Measurements from ENCODE around the gene GLYAT.

The GLYAT gene, protein sequence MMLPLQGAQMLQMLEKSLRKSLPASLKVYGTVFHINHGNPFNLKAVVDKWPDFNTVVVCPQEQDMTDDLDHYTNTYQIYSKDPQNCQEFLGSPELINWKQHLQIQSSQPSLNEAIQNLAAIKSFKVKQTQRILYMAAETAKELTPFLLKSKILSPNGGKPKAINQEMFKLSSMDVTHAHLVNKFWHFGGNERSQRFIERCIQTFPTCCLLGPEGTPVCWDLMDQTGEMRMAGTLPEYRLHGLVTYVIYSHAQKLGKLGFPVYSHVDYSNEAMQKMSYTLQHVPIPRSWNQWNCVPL

DNA sequence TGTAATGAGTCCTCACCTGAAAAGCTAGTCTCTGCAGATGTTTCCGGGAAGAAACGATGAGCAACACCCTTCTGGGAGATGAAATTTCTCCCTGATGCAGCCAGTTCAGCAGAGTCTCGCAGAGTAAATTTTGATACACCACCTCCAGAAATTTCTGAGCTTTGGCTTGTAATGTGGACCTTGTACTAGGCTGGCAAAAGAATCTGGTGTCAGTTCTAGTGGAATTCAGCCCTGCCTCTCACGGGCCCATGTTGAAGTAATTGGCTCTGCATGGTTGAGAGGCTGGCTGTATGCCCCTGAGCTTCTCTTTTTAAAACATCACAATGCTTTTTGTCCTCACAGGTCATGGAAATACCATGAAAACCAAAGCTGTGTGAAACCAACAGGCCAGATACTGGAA lies at the start of gene GLYAT:
GLYAT (minus strand) TSS at position 125 of the 400 bp plus-strand sequence. CDS start 7,447 bp downstream, outside the sequence.
- DNase-seq (ENCODE audit: low read depth): no peak

DNA sequence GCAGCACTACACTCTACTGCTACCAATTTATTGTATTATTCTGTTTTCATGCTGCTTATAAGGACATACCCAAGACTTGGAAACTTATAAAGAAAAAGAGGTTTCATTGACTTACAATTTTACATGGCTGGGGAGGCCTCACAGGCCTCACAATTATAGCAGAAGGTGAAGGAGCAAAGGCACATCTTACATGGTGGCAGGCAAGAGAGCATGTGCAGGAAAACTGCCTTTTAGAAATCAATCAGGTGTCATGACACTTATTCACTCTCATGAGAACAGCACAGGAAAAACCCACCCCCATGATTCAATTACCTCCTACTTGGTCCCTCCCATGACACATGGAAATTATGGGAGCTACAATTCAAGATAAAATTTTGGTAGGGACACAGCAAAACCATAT lies 49.6 kb upstream of the GLYAT start:
- no peak for DNase-seq (ENCODE audit: low read depth)

DNA sequence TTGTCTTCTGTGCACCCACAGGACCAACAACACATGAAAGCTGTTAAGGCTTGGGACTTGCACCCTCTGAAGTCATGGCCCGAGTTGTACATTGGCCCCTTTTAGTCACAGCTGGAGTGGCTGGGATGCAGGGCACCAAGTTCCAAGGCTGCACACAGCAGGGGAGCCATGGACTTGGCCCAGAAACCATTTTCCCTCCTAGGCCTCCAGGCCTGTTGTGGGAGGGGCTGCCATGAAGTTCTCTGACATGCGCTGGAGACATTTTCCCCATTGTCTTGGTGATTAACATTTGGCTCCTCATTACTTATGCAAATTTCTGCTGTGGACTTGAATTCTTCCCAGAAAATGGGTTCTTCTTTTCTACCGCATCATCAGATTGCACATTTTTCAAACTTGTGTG lies 48.8 kb upstream of the GLYAT start:
- DNase-seq (ENCODE audit: low read depth): no peak

DNA sequence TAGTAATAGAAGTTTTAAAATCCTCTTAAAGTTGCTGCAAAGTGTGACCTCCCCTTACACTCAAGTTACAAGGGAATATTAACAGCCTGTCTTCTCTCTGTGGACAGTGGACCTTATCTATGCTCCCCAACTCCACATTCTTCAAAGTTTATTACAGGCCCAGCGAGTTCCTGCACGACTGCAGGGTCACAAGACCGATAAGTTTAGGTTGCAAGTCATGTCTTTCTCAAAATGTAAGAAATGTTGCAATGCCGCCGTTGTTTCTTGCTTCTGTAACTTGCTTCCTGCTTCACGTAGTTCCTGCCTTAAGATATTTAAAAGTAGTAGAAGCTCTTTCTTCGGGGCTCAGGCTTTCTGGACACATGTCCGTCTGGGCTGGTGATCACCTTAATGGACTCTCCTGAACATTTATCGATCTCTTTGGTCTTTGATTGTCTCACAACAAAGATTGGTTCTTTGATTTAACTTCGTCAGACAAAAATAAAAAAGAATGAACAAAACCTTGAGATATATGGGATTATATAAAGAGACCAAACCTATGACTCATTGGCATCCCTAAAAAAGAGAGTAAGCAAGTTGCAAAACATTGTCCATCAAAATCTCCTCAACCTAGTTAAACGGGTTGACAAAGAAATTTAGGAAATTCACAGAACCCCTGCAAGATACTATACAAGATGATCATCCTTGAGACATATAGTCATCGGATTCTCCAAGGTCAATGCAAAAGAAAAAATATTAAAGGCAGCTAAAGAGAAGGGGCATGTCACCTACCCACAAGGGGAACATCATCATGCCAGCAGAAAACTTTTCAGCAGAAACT lies 45.4 kb upstream of the GLYAT start:
- DNase-seq (ENCODE audit: low read depth): no peak

DNA sequence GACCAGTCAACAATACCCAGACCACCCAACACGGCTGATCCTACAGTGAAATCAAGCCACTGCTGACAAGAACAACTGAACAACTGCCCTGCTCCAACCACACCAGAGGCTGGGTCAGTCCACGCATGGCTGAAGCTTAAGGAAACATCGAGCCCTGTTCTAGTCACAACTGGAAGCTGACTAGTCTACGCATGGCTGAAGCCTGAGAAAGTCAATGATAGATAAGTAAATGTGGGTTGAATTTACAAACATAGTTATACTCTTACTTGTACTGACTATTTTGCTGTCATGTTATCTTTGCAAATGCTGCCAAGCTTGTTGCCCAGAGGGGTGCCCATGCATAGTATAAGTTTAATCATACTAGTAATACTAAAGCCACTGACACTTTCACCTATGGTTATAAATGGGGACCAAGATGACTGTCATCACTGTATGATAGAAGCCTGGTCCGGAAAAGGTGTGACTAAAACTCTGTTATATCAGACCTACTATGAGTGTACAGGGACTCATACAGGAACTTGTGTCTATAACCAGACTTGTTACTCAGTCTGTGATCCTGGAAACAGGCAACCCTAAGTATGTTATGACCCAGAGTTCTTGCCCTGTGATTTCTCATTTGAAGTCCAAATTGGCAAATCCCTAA lies 43.4 kb upstream of the GLYAT start:
- DNase-seq (ENCODE audit: low read depth): no peak

DNA sequence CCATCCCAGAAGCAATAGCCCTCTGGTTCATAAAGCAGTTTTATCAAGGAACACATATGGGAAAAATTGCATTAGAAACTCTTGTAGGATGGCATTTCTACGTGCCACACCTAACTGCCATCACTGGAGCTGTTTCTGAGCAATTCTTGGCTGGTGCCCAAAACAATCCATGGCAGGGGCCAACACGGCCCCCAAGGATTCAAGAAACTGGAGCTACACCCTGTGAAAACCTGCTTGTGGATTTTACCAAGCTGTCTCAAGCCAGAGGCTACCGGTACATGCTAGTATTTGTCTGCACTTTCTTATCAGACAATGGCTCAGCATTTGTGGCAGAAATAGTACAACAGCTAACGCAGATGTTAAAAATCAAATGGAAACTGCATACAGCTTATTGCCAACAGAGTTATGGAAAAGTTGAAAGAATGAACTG lies 42.4 kb upstream of the GLYAT start:
- DNase-seq (ENCODE audit: low read depth): no peak

DNA sequence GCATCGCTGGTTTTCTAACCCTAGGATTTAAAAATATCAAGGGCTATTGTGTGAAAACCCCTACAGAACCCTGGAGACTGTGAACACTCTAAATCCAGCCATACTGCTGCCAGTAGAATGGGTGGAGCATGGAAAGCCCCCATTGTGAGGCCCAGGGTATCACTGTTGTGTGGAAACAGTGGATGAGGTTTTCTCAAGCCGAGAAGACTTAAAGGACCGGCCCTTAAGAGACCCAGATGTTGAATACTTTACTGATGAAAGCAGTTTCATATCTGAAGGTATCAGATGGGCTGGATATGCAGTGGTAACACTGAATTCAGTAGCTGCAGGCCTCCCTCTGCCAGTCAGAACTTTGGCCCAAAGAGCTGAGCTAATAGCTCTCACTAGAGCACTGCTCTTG lies 41.6 kb upstream of the GLYAT start:
- DNase-seq (ENCODE audit: low read depth): no peak

DNA sequence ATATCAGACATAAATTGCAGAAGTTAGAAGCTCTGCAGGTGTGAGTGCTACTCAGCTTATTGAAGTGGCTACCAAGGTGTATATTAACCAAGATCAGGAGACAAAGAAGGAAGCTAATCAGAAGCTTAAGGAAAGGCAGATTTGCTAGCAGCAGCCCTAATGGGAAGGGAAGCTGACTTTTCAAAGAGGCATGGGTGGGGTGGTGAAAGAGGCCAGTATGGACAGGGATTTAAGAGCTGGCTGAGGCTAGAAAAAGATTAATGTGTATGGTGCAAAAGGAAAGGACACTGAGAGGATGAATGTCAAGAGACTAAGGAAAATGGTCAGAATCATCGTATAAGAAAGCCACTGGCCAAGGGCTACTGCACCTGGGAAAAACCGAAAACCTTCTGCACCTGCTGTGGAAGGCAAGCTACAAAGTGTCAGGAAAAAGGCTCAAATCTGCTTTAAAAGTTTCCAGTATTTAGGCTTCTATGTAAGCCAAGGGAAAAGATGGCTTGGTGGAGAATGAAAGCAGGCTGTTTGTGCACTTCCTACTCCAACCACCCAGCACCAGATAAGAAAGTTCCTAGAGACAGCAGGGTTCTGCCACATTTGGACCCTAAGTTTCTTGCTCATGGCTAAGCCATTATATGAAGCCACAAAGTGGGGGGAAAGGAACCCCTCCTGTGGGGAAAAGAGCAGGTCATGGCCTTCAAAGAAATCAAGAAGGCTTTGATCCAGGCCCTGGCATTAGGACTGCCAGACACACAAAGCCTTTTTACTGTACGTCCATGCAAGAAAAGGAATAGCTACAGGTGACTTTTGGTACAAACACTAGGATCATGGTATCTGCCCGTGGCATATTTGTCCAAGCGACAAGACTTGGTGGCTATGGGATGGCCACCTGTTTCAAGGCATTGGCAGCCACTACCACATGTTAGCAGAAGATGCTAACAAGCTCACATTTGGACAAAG lies 40.9 kb upstream of the GLYAT start:
- no peak for DNase-seq (ENCODE audit: low read depth)

DNA sequence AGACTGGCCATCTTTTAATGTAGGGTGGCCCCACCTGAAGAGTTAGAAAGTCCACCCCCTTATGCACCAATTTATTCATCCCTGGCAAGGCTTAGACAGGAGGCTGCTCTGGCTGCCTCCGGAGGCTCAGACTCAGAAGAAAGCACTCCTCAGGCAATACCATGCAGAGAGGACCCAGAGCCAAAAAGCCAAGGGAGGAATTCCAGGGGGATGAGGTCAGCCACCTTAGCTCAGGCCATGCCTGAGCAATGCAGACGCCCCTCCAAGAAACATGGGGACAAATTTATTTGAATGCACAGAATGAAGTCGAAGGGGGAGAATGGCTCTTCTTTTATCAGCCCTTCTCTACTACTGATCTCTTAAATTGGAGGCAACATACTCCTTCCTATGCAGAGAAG lies 39.7 kb upstream of the GLYAT start:
- no peak for DNase-seq (ENCODE audit: low read depth)

DNA sequence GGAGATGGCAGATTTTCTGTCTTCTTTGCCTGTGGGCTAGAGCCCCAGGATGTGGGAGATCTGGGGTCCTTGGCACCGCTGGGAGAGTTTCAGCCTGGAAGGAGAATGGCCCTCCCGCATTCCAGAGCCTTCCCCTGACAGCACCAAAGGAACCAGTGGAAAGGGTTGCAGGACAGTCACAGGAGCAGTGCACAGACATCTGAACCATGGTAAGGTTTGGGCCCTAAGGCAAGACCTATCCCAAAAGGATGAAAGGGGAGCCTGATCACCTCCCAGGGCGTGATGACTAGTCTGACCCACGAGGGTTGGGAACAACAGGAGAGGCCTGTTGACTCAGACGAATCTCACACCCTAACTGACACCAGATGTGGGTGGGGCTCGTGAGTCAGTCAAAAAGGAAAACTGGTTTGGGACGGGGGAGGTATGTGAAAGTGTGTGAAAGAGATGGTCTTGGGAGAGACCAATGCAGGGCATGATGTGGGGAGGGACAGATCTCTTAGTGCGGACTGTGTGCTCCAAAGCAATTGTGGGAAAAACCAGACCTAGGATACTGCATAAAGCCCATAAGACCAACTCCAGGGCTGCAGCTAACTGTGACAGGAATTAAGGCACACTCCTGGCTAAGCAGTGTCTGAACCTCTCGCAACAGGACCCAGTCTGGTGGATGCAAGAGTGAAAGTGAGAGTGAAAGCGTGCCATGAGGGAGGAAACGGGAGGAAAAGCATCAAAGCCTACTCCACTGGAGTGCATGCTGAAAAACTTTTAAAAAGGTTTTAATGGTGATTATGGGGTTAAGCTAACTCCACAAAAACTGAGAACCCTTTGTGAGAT lies 39.1 kb upstream of the GLYAT start:
- no peak for DNase-seq (ENCODE audit: low read depth)

DNA sequence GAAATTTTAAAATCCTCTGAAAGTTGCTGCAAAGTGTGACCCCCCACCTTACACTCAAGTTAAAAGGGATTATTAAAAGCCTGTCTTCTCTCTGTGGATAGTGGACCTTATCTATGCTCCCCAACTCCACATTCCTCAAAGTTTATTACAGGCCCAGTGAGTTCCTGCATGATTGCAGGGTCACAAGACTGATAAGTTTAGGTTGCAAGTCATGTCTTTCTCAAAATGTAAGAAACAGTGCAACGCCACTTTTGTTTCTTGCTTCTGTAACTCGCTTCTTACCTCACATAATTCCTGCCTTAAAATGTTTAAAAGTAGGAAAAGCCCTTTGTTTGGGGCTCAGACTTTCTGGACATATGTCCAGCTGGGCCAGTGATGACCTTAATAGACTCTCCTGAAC lies 38.4 kb upstream of the GLYAT start:
- no peak for DNase-seq (ENCODE audit: low read depth)

DNA sequence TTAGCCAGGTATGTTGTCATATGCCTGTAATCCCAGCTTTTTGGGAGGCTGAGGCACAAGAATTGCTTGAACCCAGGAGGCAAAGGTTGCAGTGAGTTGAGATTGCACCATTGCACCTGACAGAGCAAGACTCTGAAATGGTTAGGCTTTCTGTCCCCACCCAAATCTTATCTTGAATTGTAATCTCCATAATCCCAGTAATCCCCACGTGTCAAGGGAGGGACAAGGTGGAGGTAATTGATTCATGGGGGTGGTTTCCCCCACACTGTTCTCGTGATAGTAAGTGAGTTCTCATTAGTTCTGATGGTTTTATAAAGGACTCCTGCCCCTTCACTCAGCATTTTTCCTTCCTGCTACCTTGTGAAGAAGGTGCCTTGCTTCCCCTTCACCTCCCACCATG lies 37.6 kb upstream of the GLYAT start:
- no peak for DNase-seq (ENCODE audit: low read depth)

DNA sequence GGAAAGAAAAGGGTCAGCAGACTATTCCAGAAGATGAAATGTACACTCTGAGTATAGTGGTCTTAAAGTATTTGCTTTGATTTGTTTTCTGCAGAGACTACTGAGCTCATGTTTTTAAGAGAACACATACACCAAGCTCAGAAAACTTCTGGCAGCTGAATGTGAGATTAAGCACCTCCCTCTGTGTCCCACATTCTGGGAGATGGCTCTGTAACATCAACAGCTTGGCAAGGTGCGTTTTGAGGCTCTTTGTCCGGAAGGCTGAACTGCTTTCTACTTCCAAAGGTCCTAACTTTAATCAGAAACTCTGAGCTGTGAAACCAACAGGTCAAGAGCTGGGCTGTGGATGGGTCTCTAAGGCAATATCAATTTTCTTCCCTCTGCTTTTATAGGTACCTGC lies 36.4 kb upstream of the GLYAT start:
- DNase-seq (ENCODE audit: low read depth): no peak

DNA sequence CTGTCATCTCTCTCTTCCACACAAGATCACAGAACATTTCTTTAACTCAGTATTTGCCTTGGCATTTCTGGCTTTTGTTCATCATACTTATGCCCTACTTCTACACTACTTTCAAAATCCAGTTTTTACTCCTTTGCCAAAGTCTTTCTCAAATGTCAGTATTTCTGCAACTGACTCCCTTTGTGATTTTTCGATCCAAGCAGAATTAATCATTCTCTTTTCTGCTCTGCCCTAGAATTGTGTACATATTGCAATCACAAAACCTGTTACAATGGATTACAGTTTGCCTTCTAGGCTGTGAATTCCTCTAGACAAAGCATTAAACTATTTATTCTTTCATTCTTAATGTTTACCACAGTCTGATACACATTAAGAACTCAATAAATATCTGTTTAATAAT lies 33.3 kb upstream of the GLYAT start:
- no peak for DNase-seq (ENCODE audit: low read depth)

DNA sequence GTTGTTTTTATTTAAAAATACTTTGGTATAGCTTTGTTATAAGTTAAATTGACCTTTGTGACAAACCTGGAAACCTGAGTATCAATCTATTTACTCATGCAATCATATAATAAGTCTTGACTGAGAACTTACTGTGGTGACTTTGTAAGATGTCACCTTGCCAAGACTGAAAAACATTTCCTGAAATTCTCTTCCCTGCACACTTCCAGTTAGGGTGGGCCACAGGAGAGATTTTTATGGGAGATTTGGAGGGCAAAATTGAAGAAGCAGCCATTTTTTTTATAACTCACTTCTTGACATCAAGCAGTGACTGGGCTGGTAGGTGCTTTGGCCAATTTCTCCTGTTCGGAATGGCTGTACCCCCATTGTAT lies 31.4 kb upstream of the GLYAT start:
- DNase-seq (ENCODE audit: low read depth): no peak

DNA sequence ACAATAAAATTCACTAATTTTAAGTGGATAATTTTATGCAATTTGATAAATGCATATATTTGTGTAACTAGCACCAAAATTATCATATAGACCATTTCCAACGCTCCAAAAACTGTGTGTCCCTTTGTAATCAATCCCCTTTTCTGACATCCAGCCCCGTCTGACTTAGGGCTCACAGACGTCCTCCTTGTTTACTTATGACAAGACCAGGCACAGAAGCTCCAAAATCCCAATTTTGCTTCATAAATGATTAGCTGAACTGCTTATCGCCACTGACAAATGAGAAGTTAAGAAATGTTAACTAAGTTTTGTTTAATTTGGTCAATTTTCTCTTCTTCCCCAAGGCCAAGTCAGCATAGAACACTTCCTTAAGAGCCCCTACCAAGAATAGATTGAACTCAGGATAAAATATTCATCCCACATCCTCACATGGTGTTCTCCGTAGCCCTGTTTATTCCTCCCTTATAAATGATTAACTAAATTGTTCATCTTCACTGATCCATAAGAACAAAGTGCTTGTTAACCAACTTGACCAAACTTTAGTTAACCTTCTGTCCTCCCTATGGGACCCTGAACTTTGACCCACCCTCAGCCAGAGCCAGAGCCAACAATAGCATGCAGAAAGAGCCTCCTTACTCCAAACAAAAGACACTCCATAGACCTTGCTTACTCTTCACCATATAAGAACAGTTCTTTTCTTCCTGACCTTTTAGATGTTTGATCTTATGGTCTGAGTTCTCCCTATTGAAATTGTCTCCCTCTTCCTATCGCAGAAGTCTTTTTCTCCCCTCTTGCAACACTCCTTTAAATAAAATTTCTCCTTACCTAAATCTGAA lies 30.8 kb upstream of the GLYAT start:
- no peak for DNase-seq (ENCODE audit: low read depth)

DNA sequence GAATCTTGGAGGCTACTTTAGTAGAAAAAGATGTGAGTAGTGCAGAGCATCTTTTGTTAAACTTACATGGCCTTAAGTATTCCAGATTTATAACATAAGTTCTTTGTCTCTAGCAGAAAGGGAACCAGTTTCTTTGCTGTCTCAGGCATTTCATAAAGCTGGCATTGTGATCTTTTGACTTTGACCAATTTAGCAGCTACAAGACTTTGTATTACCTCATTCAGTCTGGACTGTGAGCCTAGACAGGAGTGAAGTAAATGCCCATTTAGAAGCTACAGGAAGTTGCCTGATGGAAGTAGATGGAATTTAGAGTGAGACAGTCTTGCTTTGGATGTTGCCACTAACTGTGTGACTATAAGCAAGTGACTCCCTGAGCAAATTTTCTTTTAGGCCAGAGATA lies 25.7 kb upstream of the GLYAT start:
- no peak for DNase-seq (ENCODE audit: low read depth)

DNA sequence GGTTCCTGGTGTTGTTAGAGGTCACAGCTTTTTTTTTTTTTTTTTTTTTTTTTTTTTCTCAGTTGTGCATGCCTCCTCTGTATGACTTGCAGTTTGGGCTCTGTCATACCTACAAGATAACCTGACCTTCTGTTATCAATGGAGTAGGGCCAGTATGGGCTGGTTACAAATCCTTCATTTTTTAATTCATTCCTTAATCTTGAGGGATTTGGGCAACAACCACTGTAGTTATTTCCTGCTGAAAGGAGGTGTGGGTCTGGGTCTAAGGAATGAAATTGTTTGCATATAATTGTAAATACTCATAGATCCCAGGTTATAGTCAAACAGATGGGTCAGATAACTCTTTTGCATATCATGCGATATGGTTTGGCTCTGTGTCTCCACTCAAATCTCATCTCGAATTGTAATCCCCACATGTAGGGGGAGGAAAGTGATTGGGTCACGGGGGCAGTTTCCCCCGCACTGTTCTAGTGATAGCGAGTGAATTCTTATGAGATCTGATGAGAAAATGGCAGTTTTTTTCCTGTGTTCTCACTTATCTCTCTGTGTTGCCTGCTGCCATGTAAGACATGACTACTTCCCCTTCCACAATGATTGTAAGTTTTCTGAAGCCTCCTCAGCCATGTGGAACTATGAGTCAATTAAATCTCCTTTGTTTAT lies 14.1 kb upstream of the GLYAT start:
- DNase-seq (ENCODE audit: low read depth): no peak

DNA sequence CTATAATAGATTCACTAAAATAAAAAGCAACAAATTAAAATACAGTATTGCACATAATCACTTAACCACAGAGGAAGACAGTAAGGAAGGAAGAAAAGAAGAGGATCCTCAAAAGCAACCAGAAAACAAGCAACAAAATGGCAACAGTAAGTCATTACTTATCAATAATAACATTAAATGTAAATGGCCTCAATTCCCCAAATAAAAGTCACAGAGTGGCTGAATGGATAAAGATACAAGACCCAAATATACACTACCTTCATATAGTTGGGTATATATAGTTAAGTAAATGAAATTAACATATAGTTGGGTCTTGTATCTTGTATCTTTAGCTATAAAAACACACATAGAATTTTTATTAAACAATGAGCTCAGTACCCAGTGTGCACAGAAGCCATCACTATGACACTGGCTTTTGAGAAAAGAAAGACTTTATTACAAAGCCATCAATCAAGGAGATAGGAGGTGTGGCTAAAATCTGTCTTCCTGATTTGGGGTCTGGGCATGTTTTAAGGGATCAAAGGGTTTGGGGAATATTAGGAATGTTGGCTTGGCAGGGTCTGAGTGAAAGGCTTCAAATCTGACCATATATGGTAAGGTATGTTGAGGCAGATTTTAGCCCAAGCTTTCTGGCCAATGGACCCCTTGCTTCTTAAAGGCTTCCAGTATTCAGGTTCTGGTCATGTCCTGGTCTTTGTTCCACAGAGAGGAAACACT lies 13.4 kb upstream of the GLYAT start:
- DNase-seq (ENCODE audit: low read depth): no peak

Data from stimulated activated CD8-positive, alpha-beta memory T cell treated with anti-CD3 and anti-CD28 coated beads, Interleukin-4, amount 100 ng/mL, for 24 hours (primary cell).